ENCODE measurements around the gene ZNF287. TPM values are rescaled to one million over a fixed set of nuclear protein-coding genes. Genes with fewer than 3 reads are reported as not detected.

The ZNF287 gene
- polyA plus RNA-seq, 1 donor (not counting 4 experiments of a cell fraction or from before 2014, with no cell fraction given) = 7.3 TPM

GRCh38 chr17:16515933-16516332 is 53.1 kb downstream of the ZNF287 start:
- Histone ChIP-seq H3K9me3 (ENCODE audit: control insufficient read depth, low read depth, low read length) (no peaks in the 10 kb centered on the region), H3K79me2 (ENCODE audit: control insufficient read depth, insufficient read depth, low read length) (no peaks in the 10 kb centered on the region), H3K9ac (ENCODE audit: control insufficient read depth, extremely low read depth, insufficient read depth, low read length) (no peak overlapping the region), H3K36me3 (ENCODE audit: control insufficient read depth in 2 of 2, extremely low read depth in 1 of 2, insufficient read depth in 2 of 2, low read length in 2 of 2) (no peaks in the 10 kb centered on the region), H3K4me2 (ENCODE audit: control insufficient read depth, extremely low read depth, insufficient read depth, low read depth, low read length) (no peak overlapping the region), H3K27me3 (ENCODE audit: control insufficient read depth, extremely low read depth, insufficient read depth, low read length) (peaks cover 41% of the 10 kb centered on the region), H4K20me1 (ENCODE audit: control insufficient read depth, extremely low read depth, insufficient read depth, low read length) (no peaks in the 10 kb centered on the region), H3K9me1 (ENCODE audit: control insufficient read depth, extremely low read depth, insufficient read depth, low read length) (no peaks in the 10 kb centered on the region), H2AFZ (ENCODE audit: control insufficient read depth, low read length) (no peak overlapping the region), H3K4me3 (ENCODE audit: control insufficient read depth in 2 of 3, extremely low read depth in 1 of 3, insufficient read depth in 2 of 3, low read depth in 1 of 3, low read length in 3 of 3) (no peak overlapping the region), H3K27ac (ENCODE audit: control insufficient read depth, insufficient read depth, low read length) (no peak overlapping the region), H3K4me1 (ENCODE audit: control insufficient read depth, extremely low read depth, insufficient read depth, low read length) (peaks cover 8% of the 10 kb centered on the region)
- dilution Hi-C loops (cut with MboI; ENCODE audit: extremely low pct_ligation_motif_present, low sequenced_read_pairs) = no loop called here
- FAIRE-seq (no peak), DNase-seq (ENCODE audit: low read depth, low spot score) (no peak)
- no peak for TF ChIP-seq EZH2 (IDR thresholded peaks at IDR 0.05; ENCODE audit: low read length)
- no peak for TF ChIP-seq CTCF (optimal IDR thresholded peaks at IDR 0.05 in 1 of 3, IDR thresholded peaks at IDR 0.05 in 1 of 3, conservative IDR thresholded peaks at IDR 0.05 in 1 of 3; ENCODE audit: extremely low read depth in 1 of 3, insufficient read depth in 2 of 3, low read length in 3 of 3)

GRCh38 chr17:16513873-16514272 is 55.1 kb downstream of the ZNF287 start:
- Histone ChIP-seq H3K4me1 (ENCODE audit: control insufficient read depth, extremely low read depth, insufficient read depth, low read length) (peaks cover 8% of the 10 kb centered on the region), H3K4me3 (ENCODE audit: control insufficient read depth in 2 of 3, extremely low read depth in 1 of 3, insufficient read depth in 2 of 3, low read depth in 1 of 3, low read length in 3 of 3) (no peak overlapping the region), H3K27ac (ENCODE audit: control insufficient read depth, insufficient read depth, low read length) (no peak overlapping the region), H3K79me2 (ENCODE audit: control insufficient read depth, insufficient read depth, low read length) (no peaks in the 10 kb centered on the region), H3K36me3 (ENCODE audit: control insufficient read depth in 2 of 2, extremely low read depth in 1 of 2, insufficient read depth in 2 of 2, low read length in 2 of 2) (no peaks in the 10 kb centered on the region), H3K9ac (ENCODE audit: control insufficient read depth, extremely low read depth, insufficient read depth, low read length) (no peak overlapping the region), H3K9me1 (ENCODE audit: control insufficient read depth, extremely low read depth, insufficient read depth, low read length) (no peaks in the 10 kb centered on the region), H2AFZ (ENCODE audit: control insufficient read depth, low read length) (no peak overlapping the region), H3K4me2 (ENCODE audit: control insufficient read depth, extremely low read depth, insufficient read depth, low read depth, low read length) (no peak overlapping the region), H3K27me3 (ENCODE audit: control insufficient read depth, extremely low read depth, insufficient read depth, low read length) (peaks cover 45% of the 10 kb centered on the region), H3K9me3 (ENCODE audit: control insufficient read depth, low read depth, low read length) (no peaks in the 10 kb centered on the region), H4K20me1 (ENCODE audit: control insufficient read depth, extremely low read depth, insufficient read depth, low read length) (no peaks in the 10 kb centered on the region)
- dilution Hi-C loops (cut with MboI; ENCODE audit: extremely low pct_ligation_motif_present, low sequenced_read_pairs) = no loop called here
- DNase-seq (ENCODE audit: low read depth, low spot score) (no peak), FAIRE-seq (no peak)
- TF ChIP-seq CTCF (optimal IDR thresholded peaks at IDR 0.05 in 1 of 3, IDR thresholded peaks at IDR 0.05 in 1 of 3, conservative IDR thresholded peaks at IDR 0.05 in 1 of 3; ENCODE audit: extremely low read depth in 1 of 3, insufficient read depth in 2 of 3, low read length in 3 of 3) (no peak), EZH2 (IDR thresholded peaks at IDR 0.05; ENCODE audit: low read length) (no peak)

Data from keratinocyte (primary cell).